Psoas muscle (tissue), 8 donors: ENCODE results near the gene RAD51AP1. TPM values are rescaled to one million over a fixed set of nuclear protein-coding genes. Genes with fewer than 3 reads are reported as not detected.

ENCODE experiments used
- ATAC-seq, 4 donors: fragments of 200-7000 bp; cut with Tn5 transposase; one replicate each; pipeline ENCODE4 v1.9.1; 2020; ENCODE audit warnings: moderate library complexity in 3 of 4, mild to moderate bottlenecking in 2 of 4
- DNase-seq, 2 donors: peaks; one replicate each; pipeline ENCODE4 v3.0.0-alpha.2; 2020
- H3K27ac ChIP-seq: fragments of 200-600 bp; one replicate; pipeline ENCODE4 v1.8.0; 2022
- H3K27me3 ChIP-seq, 3 donors: fragments of 200-600 bp in 1 of 3; one replicate each; pipeline versions ENCODE4 v1.6.1 to v1.8.0; 2013 to 2022; ENCODE audit warnings: low read length in 2 of 3, mild to moderate bottlenecking in 2 of 3, moderate library complexity in 1 of 3; ENCODE audit not compliant: insufficient read depth in 3 of 3
- H3K36me3 ChIP-seq, 2 donors: fragments of 200-600 bp in 1 of 2; one replicate each; pipeline versions ENCODE4 v1.6.1 to v1.8.0; 2013 to 2022; ENCODE audit warnings: low read depth in 1 of 2, mild to moderate bottlenecking in 1 of 2, moderate library complexity in 1 of 2; ENCODE audit not compliant: insufficient read depth in 1 of 2
- H3K4me1 ChIP-seq: fragments of 200-600 bp; one replicate; pipeline ENCODE4 v1.8.0; 2022
- H3K4me3 ChIP-seq: fragments of 200-600 bp; one replicate; pipeline ENCODE4 v1.8.0; 2022; ENCODE audit warnings: mild to moderate bottlenecking
- H3K9me3 ChIP-seq: fragments of 200-600 bp; one replicate; pipeline ENCODE4 v1.8.0; 2022
- CTCF ChIP-seq: fragments of 200-600 bp; IDR thresholded peaks from one replicate; pipeline ENCODE4 v1.8.0; 2022; ENCODE audit warnings: antibody characterized with exemption
- WGBS, 3 donors: extraction: QIAGEN DNeasy Blood & Tissue Kit; methylation state at CpG; one replicate each; pipeline versions ENCODE4 v1.1.6 to v1.1.7; 2013; 5-methylcytosine and 5-hydroxymethylcytosine counted together
- intact Hi-C, 2 donors: fragments of 100-400 bp; cut with DNase I; formaldehyde crosslinking; loops; one replicate each; pipeline versions ENCODE4 v1.11.0 to v1.14.2; 2022
- polyA plus RNA-seq, 3 donors: library from polyadenylated mRNA; stranded (reverse); fragments of 200-250 nt; gene quantifications; one replicate each; pipeline ENCODE4 v1.2.3, GENCODE V29; 2013
- total RNA-seq, 4 donors: library from RNA; stranded (reverse); fragmentation: NEBNext Ultra II Directional in 2 of 4; extraction: Animal tissue kit (Norgen Biotek cat#: 25700) in 2 of 4; gene quantifications; one replicate each; pipeline versions ENCODE4 v1.2.1 to v1.2.4, GENCODE V29; 2021 to 2023
- donor health status: healthy with polysubstance abuse.
- donor health status: DM: no; HTN: no; CAD: no; lungs with moderate emphysema.
- donor health status: Bipolar disorder and iron deficiency.
- donor health status: healthy.
- donor health status: DM: yes; HTN: yes; CAD: no.
- donor health status: DM: no; HTN: no; CAD: no.
- donor health status: DM: no; HTN: no; CAD: no.
- donor health status: DM: yes; HTN: yes; CAD: no.

RAD51AP1 gene
- total and polyA plus RNA-seq, 7 donors, result 0.38 to 0.98 (median 0.48) TPM

- peaks cover 0 to 8% (median 2%) of the 10 kb centered on the region in 3 donors for H3K27me3 ChIP-seq
- no peaks in the 10 kb centered on the region for H3K4me1 ChIP-seq
- no peak for DNase-seq
- no peak overlapping the region for H3K27ac ChIP-seq
- 78 to 91% (median 79%) methylated on average over 4 to 6 of the region's 6 CpGs for WGBS, 3 donors
- no peak for ATAC-seq
- H3K36me3 ChIP-seq, result no peaks in the 10 kb centered on the region
- H3K9me3 ChIP-seq, result no peaks in the 10 kb centered on the region
- intact Hi-C loops, result loop anchor here in 1 of 2 donors (10.0 kb wide), 1 partner anchor 171 kb away; no protein-coding TSS in a partner anchor
- no peak overlapping the region for H3K4me3 ChIP-seq
- no peak for TF ChIP-seq CTCF
Measured at GRCh38 chr12:4584281-4584680, 45.6 kb downstream of the RAD51AP1 start.

GRCh38 chr12:4584896-4585295, 46.2 kb downstream of the RAD51AP1 start:
- Histone ChIP-seq H3K9me3 (no peaks in the 10 kb centered on the region), H3K4me3 (no peak overlapping the region), H3K36me3 (no peaks in the 10 kb centered on the region), H3K27me3 (peaks cover 0 to 8% (median 2%) of the 10 kb centered on the region in 3 donors), H3K4me1 (no peaks in the 10 kb centered on the region), H3K27ac (no peak overlapping the region)
- no peak for TF ChIP-seq CTCF
- ATAC-seq, result no peak
- WGBS, 3 donors, result 76 to 83% (median 81%) methylated on average over 7 of the region's 7 CpGs
- intact Hi-C loops, result loop anchor here in 1 of 2 donors (10.0 kb wide), 1 partner anchor 170 kb away; no protein-coding TSS in a partner anchor
- DNase-seq, result no peak

GRCh38 chr12:4586500-4586899, 47.8 kb downstream of the RAD51AP1 start:
- ATAC-seq, result no peak
- Histone ChIP-seq H3K4me1 (no peaks in the 10 kb centered on the region), H3K27me3 (peaks cover 0 to 8% (median 2%) of the 10 kb centered on the region in 3 donors), H3K9me3 (no peaks in the 10 kb centered on the region), H3K4me3 (no peak overlapping the region), H3K36me3 (no peaks in the 10 kb centered on the region), H3K27ac (no peak overlapping the region)
- intact Hi-C loops, result loop anchor here in 1 of 2 donors (10.0 kb wide), 1 partner anchor 168 kb away; no protein-coding TSS in a partner anchor
- TF ChIP-seq CTCF, result no peak
- no peak for DNase-seq
- 32 to 40% (median 38%) methylated on average over 5 of the region's 5 CpGs for WGBS, 3 donors

- Histone ChIP-seq H3K4me1 (no peaks in the 10 kb centered on the region), H3K9me3 (no peaks in the 10 kb centered on the region), H3K36me3 (no peaks in the 10 kb centered on the region), H3K27ac (no peak overlapping the region), H3K4me3 (no peak overlapping the region), H3K27me3 (peaks cover 0 to 8% (median 2%) of the 10 kb centered on the region in 3 donors)
- ATAC-seq, result no peak
- intact Hi-C loops, result loop anchor here in 1 of 2 donors (10.0 kb wide), 1 partner anchor 168 kb away; no protein-coding TSS in a partner anchor
- WGBS, 3 donors, result 63 to 72% (median 70%) methylated on average over 9 of the region's 9 CpGs
- TF ChIP-seq CTCF, result no peak
- DNase-seq, result no peak
Measured at GRCh38 chr12:4587108-4587507, 48.4 kb downstream of the RAD51AP1 start.

- no peak for ATAC-seq
- 96 to 97% (median 96%) methylated on average over 3 of the region's 3 CpGs for WGBS, 3 donors
- no peak overlapping the region for H3K27ac ChIP-seq
- no peaks in the 10 kb centered on the region for H3K9me3 ChIP-seq
- H3K36me3 ChIP-seq, result no peaks in the 10 kb centered on the region
- peaks cover 0 to 8% (median 2%) of the 10 kb centered on the region in 3 donors for H3K27me3 ChIP-seq
- no peak for TF ChIP-seq CTCF
- intact Hi-C loops, result loop anchor here in 1 of 2 donors (10.0 kb wide), 1 partner anchor 166 kb away; no protein-coding TSS in a partner anchor
- H3K4me3 ChIP-seq, result no peak overlapping the region
- DNase-seq, result no peak
- no peaks in the 10 kb centered on the region for H3K4me1 ChIP-seq
Measured at GRCh38 chr12:4588916-4589315, 50.2 kb downstream of the RAD51AP1 start.
